Dermis microvascular lymphatic vessel endothelial cell (primary cell): ENCODE data around the gene ZBTB42. TPM values are rescaled to one million over a fixed set of nuclear protein-coding genes. Genes with fewer than 3 reads are reported as not detected.
"Not testable (repeated sequence)": the region's sequence is repeated elsewhere in the genome, so short reads cannot be mapped to it uniquely, and the experiment has no call there.

Experiments
- DNase-seq, 2 donors: peaks; one replicate each; pipeline versions ENCODE4 v3.0.0 to v3.0.0-alpha.2; 2010; ENCODE audit warnings: low read depth in 2 of 2
- total RNA-seq: library from RNA; depleted of rRNA; stranded (reverse); fragments of >200 nt; gene quantifications from 2 replicates; pipeline ENCODE4 v1.2.1, GENCODE V29; 2014

Gene ZBTB42
- total RNA-seq, 1 donor from 2014 or later, result 3.2 TPM

DNA sequence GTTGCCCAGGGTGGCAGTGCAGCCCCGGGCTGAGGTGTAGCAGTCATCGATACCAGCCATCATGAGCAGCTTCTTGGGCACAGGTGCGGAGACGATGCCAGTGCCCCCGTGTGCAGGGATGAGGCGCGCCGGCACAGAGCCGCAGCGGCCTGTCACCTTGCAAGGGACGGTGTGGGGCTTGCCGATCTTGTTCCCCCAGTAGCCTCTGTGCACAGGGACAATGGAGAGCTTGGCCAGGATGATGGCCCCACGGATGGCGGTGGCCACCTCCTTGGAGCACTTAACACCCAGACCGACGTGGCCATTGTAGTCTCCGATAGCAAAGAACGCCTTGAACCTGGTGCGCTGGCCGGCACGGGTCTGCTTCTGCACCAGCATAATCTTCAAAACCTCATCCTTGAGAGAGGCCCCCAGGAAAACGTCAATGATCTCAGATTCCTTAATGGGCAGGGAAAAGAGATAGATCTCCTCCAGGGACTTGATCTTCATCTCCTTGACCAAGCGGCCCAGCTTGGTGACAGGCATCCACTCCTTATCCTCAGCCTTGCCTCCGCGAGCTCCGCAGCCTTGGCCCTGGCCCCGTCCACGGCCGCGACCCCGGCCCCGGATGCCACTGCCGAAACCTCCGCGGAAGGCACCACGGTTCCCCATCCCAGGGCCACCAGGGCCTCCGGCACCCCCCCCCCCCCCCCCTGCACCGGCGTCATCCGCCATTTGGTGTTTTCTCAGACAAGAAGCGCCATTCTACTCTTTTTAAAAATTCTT, 35.5 kb downstream of the ZBTB42 start:
- DNase-seq, result not testable (repeated sequence)

DNA sequence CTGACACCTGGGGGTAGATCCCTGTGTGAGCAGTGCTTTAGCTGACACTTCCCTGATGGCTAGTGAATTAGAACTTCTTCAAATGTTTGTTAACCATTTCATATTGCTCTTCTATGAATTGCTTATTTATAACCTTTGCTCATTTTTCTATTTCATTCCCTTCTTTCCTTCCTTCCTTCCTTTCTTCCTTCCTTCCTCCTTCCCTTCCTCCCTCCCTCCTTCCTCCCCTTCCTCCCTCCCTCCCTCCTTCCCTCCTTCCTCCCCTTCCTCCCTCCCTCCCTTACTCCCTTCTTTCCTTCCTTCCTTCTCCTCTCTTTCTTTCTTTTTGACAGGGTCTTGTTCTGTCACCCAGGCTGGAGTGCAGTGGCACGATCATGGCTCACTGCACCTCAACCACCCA, 40.8 kb downstream of the ZBTB42 start:
- DNase-seq, result no peak

DNA sequence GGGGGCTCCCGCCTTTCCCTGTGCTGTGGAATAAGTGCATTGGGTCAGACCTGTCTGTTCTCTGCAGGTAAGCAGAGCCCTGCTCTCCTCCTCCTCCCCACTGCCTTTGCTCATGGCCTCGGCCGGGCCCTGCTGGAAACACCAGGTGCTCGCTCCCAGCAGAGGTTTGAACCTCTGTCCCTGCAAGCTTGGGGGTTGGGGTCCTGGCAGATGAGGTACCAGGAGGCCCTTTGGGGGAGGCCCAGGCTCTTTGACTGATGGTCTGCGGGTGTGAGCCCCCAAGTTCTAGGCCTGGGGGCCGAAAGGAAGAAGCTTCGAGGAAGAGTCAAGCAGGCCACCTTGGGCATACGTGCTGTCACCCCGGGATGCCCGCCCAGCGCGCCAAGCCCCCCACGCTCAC, 42.1 kb downstream of the ZBTB42 start:
- DNase-seq, result no peak

DNA sequence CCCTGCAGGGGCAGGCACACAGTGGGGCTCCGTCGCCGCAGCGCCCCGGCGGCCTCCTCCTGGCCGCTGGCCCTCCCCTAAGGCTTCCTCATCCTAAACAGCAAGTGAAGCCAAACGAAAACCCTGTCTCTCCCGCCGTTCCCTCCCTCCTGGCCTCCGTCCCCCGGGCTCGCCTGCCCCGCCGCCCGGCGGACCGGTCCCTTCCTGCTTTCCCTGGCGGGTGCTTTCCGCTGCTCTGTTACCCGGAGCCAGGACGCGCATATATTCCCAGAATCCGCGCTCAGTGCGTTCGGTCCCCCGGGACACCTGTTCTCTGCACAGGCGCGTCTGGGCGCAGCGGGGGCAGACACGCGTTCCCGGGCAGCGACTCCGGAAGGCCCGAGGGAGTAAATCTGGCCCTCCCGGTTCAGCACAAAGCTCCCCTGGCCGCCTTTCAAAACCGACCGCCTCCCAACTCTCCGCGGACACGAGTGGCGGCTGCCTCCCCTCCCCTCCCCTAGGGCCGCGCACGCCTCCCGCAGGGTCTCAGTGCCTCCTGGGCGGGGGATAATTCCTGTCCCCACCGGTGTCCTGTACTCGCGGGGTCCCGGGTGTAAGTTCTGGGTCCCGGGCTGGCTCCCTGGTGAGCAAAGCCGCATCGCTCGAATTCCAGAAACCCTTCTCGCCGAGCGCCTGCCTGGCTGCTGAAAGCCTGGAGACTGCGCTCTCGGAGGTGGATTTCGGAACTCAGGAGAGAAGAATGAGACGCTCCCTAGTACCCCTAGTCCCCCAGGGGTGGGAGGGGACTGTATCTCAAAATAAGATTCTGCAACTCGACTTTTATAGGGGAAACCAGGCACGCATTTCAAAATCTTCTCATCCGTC, 42.8 kb downstream of the ZBTB42 start:
- no peak for DNase-seq

DNA sequence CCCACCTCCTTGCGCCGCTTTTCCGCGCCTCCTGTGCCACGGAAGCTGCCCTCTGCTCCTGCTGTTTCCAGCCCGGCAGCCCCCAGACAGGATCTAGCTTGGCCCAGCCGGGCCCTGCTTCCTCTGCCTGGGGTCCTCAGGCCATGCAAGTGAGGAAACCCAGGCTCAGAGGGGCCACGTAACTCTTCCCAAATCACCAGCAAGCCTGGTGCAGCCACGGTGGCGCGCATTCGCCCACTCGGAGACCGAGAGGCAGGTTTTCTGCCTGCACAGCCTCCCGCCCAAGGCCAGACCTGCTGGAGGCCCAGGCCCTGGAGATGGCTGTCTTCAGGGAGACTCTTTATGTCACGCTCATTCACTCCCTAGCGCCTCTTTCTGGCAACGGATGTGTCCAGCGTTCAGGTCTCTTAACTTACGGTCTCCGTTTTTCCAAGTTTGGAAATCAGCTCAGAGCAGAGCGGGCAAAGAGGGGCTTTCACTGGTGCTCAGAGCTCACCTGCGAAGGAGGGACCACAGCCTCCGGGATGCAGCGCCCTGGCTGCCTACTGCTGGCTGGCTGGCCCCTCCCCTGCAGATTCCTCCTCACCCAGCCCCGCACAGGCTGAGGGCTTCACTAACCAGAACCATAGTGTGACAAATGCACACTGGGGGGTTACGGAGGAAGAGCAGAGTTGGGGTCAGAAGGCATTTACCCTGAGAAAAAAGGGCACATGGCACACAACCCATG, 43.6 kb downstream of the ZBTB42 start:
- DNase-seq, result no peak

DNA sequence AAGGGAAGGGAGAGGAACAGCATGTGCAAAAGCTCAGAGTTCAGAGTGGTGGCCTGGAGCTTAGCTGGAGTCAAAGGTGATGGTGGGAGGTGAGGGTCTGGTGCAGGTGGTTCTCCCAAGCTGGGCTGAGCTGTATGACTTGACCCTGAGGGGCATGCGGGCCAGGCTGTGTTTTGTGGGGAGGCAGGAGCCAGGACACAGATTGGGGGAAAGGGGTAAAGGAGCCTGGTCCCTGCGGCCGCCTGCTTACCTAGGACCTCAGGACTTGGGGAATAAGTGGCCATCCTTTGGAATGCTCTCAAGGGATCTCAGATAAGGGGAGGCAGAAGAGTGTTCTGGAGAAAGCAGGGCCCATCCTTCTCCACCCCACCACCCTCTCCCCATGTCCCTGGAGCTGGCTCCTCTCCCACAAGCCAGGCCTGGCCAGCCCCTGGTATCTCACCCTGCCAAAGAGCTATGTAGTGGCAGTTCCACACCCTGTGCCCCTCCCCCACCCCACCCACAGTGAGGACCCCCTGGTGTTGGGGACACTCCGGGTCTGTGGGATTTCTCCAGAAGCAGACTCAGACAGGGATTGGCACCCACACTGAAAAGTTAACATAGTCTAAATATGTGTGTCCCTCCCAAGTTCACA, 44.2 kb downstream of the ZBTB42 start:
- no peak for DNase-seq

DNA sequence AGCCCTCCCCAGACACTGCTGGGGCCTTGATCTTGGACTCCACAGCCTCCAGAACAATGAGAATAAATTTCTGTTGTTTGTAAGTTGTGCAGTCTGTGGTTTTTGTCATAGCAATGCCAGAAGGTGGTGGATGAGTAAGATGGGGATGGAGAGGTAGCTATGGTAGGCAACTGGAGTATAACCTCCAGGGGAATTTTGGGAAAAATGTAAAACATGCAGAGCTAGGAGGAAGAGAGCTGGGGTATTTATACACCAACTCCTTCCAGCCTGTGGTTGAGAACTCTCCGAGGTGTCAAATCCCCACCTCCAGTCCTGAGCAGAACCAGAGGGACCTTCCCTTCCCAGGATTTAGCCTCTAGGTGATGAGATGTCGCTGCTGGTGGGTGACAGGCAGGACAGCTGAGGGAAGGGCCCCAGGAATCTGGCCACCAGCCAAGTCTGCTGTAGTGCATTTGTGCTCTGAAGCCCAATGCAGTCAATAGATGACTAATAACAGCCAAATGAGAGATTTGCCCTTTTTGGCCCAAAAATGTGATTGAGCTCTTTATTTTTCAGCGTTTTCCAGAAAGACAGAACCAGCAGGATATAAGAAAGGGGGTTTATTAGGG, 45.0 kb downstream of the ZBTB42 start:
- DNase-seq, result no peak

DNA sequence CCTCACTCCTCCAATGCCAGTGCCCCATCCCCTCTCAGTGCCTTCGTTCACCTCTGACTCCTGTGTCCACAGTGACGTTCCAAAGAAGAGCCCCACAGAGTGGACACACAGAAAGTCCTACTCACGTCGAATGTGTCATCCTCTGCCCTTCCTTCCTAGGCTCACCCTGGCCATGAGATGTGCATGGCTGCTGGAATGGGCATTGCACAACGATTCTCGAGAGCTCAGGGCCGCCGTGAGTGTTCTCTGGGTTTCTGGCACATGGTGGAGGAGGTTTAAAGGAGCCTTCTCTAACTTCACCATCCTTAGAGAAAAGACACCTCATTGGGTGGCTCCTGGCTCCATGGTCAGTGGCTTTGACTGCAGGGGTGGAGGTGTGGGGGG, 51.4 kb downstream of the ZBTB42 start:
- no peak for DNase-seq

Other genes starting within 250 kb of the ZBTB42 start
- not detected in 2 replicates for gene C14orf180, start 221.3 kb upstream of the ZBTB42 start, total RNA-seq
- 0.13 TPM in 2 replicates for gene TMEM179, start 196.3 kb upstream of the ZBTB42 start, total RNA-seq
- gene INF2, start 111.5 kb upstream of the ZBTB42 start, total RNA-seq, result 25.3 and 36.9 TPM in 2 replicates
- 0.77 and 2.0 TPM in 2 replicates for gene ADSS1, start 76.9 kb upstream of the ZBTB42 start, total RNA-seq
- gene SIVA1, start 48.0 kb upstream of the ZBTB42 start, total RNA-seq, result 79.8 and 97.4 TPM in 2 replicates
- gene AKT1, start 5.4 kb upstream of the ZBTB42 start, total RNA-seq, result 127 and 146 TPM in 2 replicates
- gene CEP170B, start 64.2 kb downstream of the ZBTB42 start, total RNA-seq, result 5.6 and 6.6 TPM in 2 replicates
- gene PLD4, start 123.8 kb downstream of the ZBTB42 start, total RNA-seq, result under 0.01 TPM in 1 of 2 replicates, not detected in the other
- gene AHNAK2, start 177.3 kb downstream of the ZBTB42 start, total RNA-seq, result 16.8 and 17.1 TPM in 2 replicates
- 4.4 and 5.1 TPM in 2 replicates for gene CLBA1, start 184.7 kb downstream of the ZBTB42 start, total RNA-seq
- gene CDCA4, start 220.0 kb downstream of the ZBTB42 start, total RNA-seq, result 26.2 and 26.3 TPM in 2 replicates